HepG2 (cell line): ENCODE data around the gene PRAC1. TPM values are rescaled to one million over a fixed set of nuclear protein-coding genes. Genes with fewer than 3 reads are reported as not detected.

Source experiments
- HDAC1 ChIP-seq: sonication (generic); formaldehyde crosslinking; IDR thresholded peaks from 2 replicates; pipeline ENCODE4 v1.5.1; 2020; ENCODE audit warnings: mild to moderate bottlenecking, missing genetic modification reagents
- IRX3 ChIP-seq: sonication (generic); formaldehyde crosslinking; IDR thresholded peaks from 2 replicates; pipeline ENCODE4 v1.8.1; 2023; ENCODE audit warnings: mild to moderate bottlenecking, low read depth, missing genetic modification reagents, borderline replicate concordance
- MAZ ChIP-seq, 2 experiments: sonication (generic) in 1 of 2; formaldehyde crosslinking in 1 of 2; IDR thresholded peaks; 2 replicates each; pipeline versions ENCODE4 v1.5.0 to v1.6.1; 2012 to 2020; ENCODE audit warnings: low read depth in 2 of 2, mild to moderate bottlenecking in 2 of 2, borderline replicate concordance in 1 of 2, improper control_type of control experiment in 1 of 2, low read length in 1 of 2, missing genetic modification reagents in 1 of 2, moderate library complexity in 1 of 2
- NR2C2 ChIP-seq: sonication (generic); formaldehyde crosslinking; IDR thresholded peaks from 2 replicates; pipeline ENCODE4 v1.4.0; 2020; ENCODE audit warnings: missing genetic modification reagents, mild to moderate bottlenecking, moderate library complexity, borderline replicate concordance
- PHF21A ChIP-seq: sonication (generic); formaldehyde crosslinking; IDR thresholded peaks from 2 replicates; pipeline ENCODE4 v1.5.0; 2020; ENCODE audit warnings: mild to moderate bottlenecking, missing genetic modification reagents
- PHF5A ChIP-seq: IDR thresholded peaks from one replicate; pipeline ENCODE4 v1.6.1; 2018; ENCODE audit warnings: low read depth, missing genetic modification reagents; ENCODE audit not compliant: unreplicated experiment
- RARA ChIP-seq: IDR thresholded peaks from 2 replicates; pipeline ENCODE4 v1.6.1; 2016; ENCODE audit warnings: missing genetic modification reagents, missing compliant biosample characterization
- RFXAP ChIP-seq: sonication (generic); formaldehyde crosslinking; IDR thresholded peaks from 2 replicates; pipeline ENCODE4 v1.4.0; 2020; ENCODE audit warnings: missing genetic modification reagents, borderline replicate concordance
- RXRB ChIP-seq: IDR thresholded peaks from 2 replicates; pipeline ENCODE4 v1.6.1; 2016; ENCODE audit warnings: borderline replicate concordance, missing genetic modification reagents, missing compliant biosample characterization
- SALL2 ChIP-seq: sonication (generic); formaldehyde crosslinking; IDR thresholded peaks from 2 replicates; pipeline ENCODE4 v1.8.1; 2023; ENCODE audit warnings: mild to moderate bottlenecking, missing genetic modification reagents, inconsistent platforms
- SATB2 ChIP-seq: sonication (generic); formaldehyde crosslinking; IDR thresholded peaks from 2 replicates; pipeline ENCODE4 v1.5.0; 2020; ENCODE audit warnings: missing genetic modification reagents
- ZBTB10 ChIP-seq: sonication (generic); formaldehyde crosslinking; IDR thresholded peaks from 2 replicates; pipeline ENCODE4 v1.4.0; 2020; ENCODE audit warnings: missing genetic modification reagents, borderline replicate concordance
- ZC3H4 ChIP-seq: sonication (generic); formaldehyde crosslinking; IDR thresholded peaks from 2 replicates; pipeline ENCODE4 v1.4.0; 2020; ENCODE audit warnings: missing genetic modification reagents, borderline replicate concordance
- ZFP91 ChIP-seq: sonication (generic); formaldehyde crosslinking; IDR thresholded peaks from 2 replicates; pipeline ENCODE4 v1.9.0; 2022; ENCODE audit warnings: missing genetic modification reagents, mild to moderate bottlenecking, borderline replicate concordance
- ZMYM3 ChIP-seq: sonication (generic); formaldehyde crosslinking; IDR thresholded peaks from 2 replicates; pipeline ENCODE4 v1.5.1; 2020; ENCODE audit warnings: mild to moderate bottlenecking, missing genetic modification reagents
- ZNF343 ChIP-seq: sonication (generic); formaldehyde crosslinking; IDR thresholded peaks from 2 replicates; pipeline ENCODE4 v1.4.0; 2020; ENCODE audit warnings: mild to moderate bottlenecking, missing genetic modification reagents
- ZNF674 ChIP-seq: sonication (generic); formaldehyde crosslinking; IDR thresholded peaks from 2 replicates; pipeline ENCODE4 v1.5.0; 2020; ENCODE audit warnings: low read depth, mild to moderate bottlenecking, missing genetic modification reagents
- ZNF720 ChIP-seq: sonication (generic); formaldehyde crosslinking; IDR thresholded peaks from 2 replicates; pipeline ENCODE4 v1.4.0; 2020; ENCODE audit warnings: missing genetic modification reagents
- ZNF724P ChIP-seq: sonication (generic); formaldehyde crosslinking; IDR thresholded peaks from 2 replicates; pipeline ENCODE4 v1.8.0; 2022; ENCODE audit warnings: missing genetic modification reagents, borderline replicate concordance
- polyA plus RNA-seq, 8 experiments: library from polyadenylated mRNA; depleted of rRNA in 3 of 8; stranded (reverse) in 7 of 8; unstranded in 1 of 8; fragments of >200 nt; fragmentation: Illumina TruSeq in 4 of 8; extraction: Trizol in 4 of 8; gene quantifications; 2 replicates each; pipeline versions ENCODE4 v1.2.1 to v1.2.3, GENCODE V29; 2011 to 2016; ENCODE audit warnings: low read depth in 4 of 8, missing spikeins in 1 of 8, mixed read lengths in 1 of 8; ENCODE audit not compliant: insufficient read depth in 1 of 8
- total RNA-seq, 5 experiments: library from RNA; depleted of rRNA; stranded (reverse); fragments of >200 nt; fragmentation: Illumina TruSeq; extraction: Trizol; gene quantifications; 2 replicates each; pipeline ENCODE4 v1.2.3, GENCODE V29; 2016; ENCODE audit warnings: low read depth in 1 of 5
- TF ChIP-seq, protein P1 (sequence below): sonication (generic); formaldehyde crosslinking; IDR thresholded peaks from 2 replicates; pipeline ENCODE4 v1.5.0; 2020; ENCODE audit warnings: mild to moderate bottlenecking, low read depth, missing genetic modification reagents, borderline replicate concordance
- TF ChIP-seq, protein P2 (sequence below): sonication (generic); formaldehyde crosslinking; IDR thresholded peaks from 2 replicates; pipeline ENCODE4 v1.5.0; 2020; ENCODE audit warnings: missing genetic modification reagents

PRAC1 gene
- total and polyA plus RNA-seq, 2 of the 13 experiments (the other 11 are each of a cell fraction or from before 2014, with no cell fraction given) = not detected

- TF ChIP-seq ZBTB10 (CRISPR knock-in tag) = no peak
- TF ChIP-seq, protein P1, sequence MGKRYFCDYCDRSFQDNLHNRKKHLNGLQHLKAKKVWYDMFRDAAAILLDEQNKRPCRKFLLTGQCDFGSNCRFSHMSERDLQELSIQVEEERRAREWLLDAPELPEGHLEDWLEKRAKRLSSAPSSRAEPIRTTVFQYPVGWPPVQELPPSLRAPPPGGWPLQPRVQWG (CRISPR knock-in tag) = no peak
- no peak for TF ChIP-seq ZNF724P (CRISPR knock-in tag)
- no peak for TF ChIP-seq MAZ (IDR thresholded peaks at IDR 0.05; ENCODE audit: borderline replicate concordance, low read depth, low read length)
- no peak for TF ChIP-seq MAZ (CRISPR knock-in tag; IDR thresholded peaks at IDR 0.05; ENCODE audit: low read depth)
- no peak for TF ChIP-seq SALL2 (CRISPR knock-in tag)
- TF ChIP-seq RXRB = peak; percentile 15; the same call in 1 of the 2 replicates
- TF ChIP-seq SATB2 (CRISPR knock-in tag) = no peak
- TF ChIP-seq PHF21A (CRISPR knock-in tag) = no peak
- peak; percentile 14; the same call in 1 of the 2 replicates for TF ChIP-seq ZFP91 (CRISPR knock-in tag)
- TF ChIP-seq ZC3H4 (CRISPR knock-in tag) = no peak
- no peak for TF ChIP-seq IRX3 (CRISPR knock-in tag)
- TF ChIP-seq ZMYM3 (CRISPR knock-in tag) = no peak
- no peak for TF ChIP-seq ZNF720 (CRISPR knock-in tag)
- TF ChIP-seq RFXAP (CRISPR knock-in tag) = 0 out of 2 replicates have a peak, but pooled peaks have one; percentile 25
- TF ChIP-seq ZNF674 (CRISPR knock-in tag) = no peak
- TF ChIP-seq, protein P2, sequence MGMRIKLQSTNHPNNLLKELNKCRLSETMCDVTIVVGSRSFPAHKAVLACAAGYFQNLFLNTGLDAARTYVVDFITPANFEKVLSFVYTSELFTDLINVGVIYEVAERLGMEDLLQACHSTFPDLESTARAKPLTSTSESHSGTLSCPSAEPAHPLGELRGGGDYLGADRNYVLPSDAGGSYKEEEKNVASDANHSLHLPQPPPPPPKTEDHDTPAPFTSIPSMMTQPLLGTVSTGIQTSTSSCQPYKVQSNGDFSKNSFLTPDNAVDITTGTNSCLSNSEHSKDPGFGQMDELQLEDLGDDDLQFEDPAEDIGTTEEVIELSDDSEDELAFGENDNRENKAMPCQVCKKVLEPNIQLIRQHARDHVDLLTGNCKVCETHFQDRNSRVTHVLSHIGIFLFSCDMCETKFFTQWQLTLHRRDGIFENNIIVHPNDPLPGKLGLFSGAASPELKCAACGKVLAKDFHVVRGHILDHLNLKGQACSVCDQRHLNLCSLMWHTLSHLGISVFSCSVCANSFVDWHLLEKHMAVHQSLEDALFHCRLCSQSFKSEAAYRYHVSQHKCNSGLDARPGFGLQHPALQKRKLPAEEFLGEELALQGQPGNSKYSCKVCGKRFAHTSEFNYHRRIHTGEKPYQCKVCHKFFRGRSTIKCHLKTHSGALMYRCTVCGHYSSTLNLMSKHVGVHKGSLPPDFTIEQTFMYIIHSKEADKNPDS (CRISPR knock-in tag) = no peak
- peak; percentile 91 for TF ChIP-seq RARA (CRISPR knock-in tag)
- TF ChIP-seq HDAC1 = no peak
- TF ChIP-seq PHF5A (CRISPR knock-in tag) = no peak
- no peak for TF ChIP-seq ZNF343
- TF ChIP-seq NR2C2 = no peak
Observed at GRCh38 chr17:48732688-48733629, 10.6 kb upstream of the PRAC1 start (continued).
